CD4-positive, alpha-beta T cell treated with Interleukin-10 for 1 hour (primary cell): ENCODE data around the gene PGM5.
"Not testable (repeated sequence)": the region's sequence is repeated elsewhere in the genome, so short reads cannot be mapped to it uniquely, and the experiment has no call there.

Experiments used
- DNase-seq: peaks from one replicate; pipeline ENCODE4 v3.0.0-alpha.2; 2020

The PGM5 gene

GRCh38 chr9:68356380-68357118 lies at the start of gene PGM5:
TSS of gene PGM5 (plus strand) at chr9:68356611. CDS start at chr9:68357128, 517 bp downstream.
- not testable (repeated sequence) for DNase-seq

GRCh38 chr9:68307127-68307526 lies 49.3 kb upstream of the PGM5 start:
- DNase-seq = not testable (repeated sequence)

- not testable (repeated sequence) for DNase-seq
These were observed 48.8 kb upstream of the PGM5 start for GRCh38 chr9:68307654-68308053.

- DNase-seq = not testable (repeated sequence)
These were observed 45.2 kb upstream of the PGM5 start for GRCh38 chr9:68311208-68311607.

GRCh38 chr9:68318209-68318608 lies 38.2 kb upstream of the PGM5 start:
- not testable (repeated sequence) for DNase-seq

- not testable (repeated sequence) for DNase-seq
These were observed 32.7 kb upstream of the PGM5 start for GRCh38 chr9:68323749-68324148.

- DNase-seq = not testable (repeated sequence)
These were observed 31.9 kb upstream of the PGM5 start for GRCh38 chr9:68324518-68324917.

GRCh38 chr9:68329106-68329505 lies 27.3 kb upstream of the PGM5 start:
- not testable (repeated sequence) for DNase-seq

GRCh38 chr9:68330531-68331173 lies 25.8 kb upstream of the PGM5 start:
- DNase-seq = not testable (repeated sequence)

GRCh38 chr9:68332122-68332521 lies 24.3 kb upstream of the PGM5 start:
- not testable (repeated sequence) for DNase-seq

GRCh38 chr9:68335935-68336334 lies 20.5 kb upstream of the PGM5 start:
- not testable (repeated sequence) for DNase-seq

GRCh38 chr9:68336639-68337339 lies 19.6 kb upstream of the PGM5 start:
- DNase-seq = not testable (repeated sequence)

GRCh38 chr9:68338000-68338399 lies 18.4 kb upstream of the PGM5 start:
- DNase-seq = not testable (repeated sequence)

GRCh38 chr9:68342265-68343025 lies 14.0 kb upstream of the PGM5 start:
- not testable (repeated sequence) for DNase-seq

- not testable (repeated sequence) for DNase-seq
These were observed 13.2 kb upstream of the PGM5 start for GRCh38 chr9:68343242-68343641.

- DNase-seq = not testable (repeated sequence)
These were observed 12.4 kb upstream of the PGM5 start for GRCh38 chr9:68343992-68344391.

- not testable (repeated sequence) for DNase-seq
These were observed 4.7 kb upstream of the PGM5 start for GRCh38 chr9:68351689-68352088.

GRCh38 chr9:68355993-68356379 lies 425 bp upstream of the PGM5 start:
- DNase-seq = not testable (repeated sequence)

- DNase-seq = not testable (repeated sequence)
These were observed 806 bp downstream of the PGM5 start for GRCh38 chr9:68357119-68357714.

GRCh38 chr9:68366933-68367547 lies 10.6 kb downstream of the PGM5 start:
- DNase-seq = not testable (repeated sequence)

- not testable (repeated sequence) for DNase-seq
These were observed 19.4 kb downstream of the PGM5 start for GRCh38 chr9:68375789-68376188.

- not testable (repeated sequence) for DNase-seq
These were observed 21.3 kb downstream of the PGM5 start for GRCh38 chr9:68377723-68378122.
